IPS-20b (cell line): ENCODE results near the gene FITM1.
A peak's percentile ranks its signal among the peaks of the same experiment; 100 is the strongest.

Source experiments
- H3K27ac ChIP-seq: one replicate; pipeline ENCODE4 v1.5.1; 2013; ENCODE audit warnings: low read length
- H3K27me3 ChIP-seq: 2 replicates; pipeline ENCODE4 v1.6.1; 2013; ENCODE audit warnings: mild to moderate bottlenecking, low read length, inconsistent platforms; ENCODE audit not compliant: insufficient read depth
- H3K36me3 ChIP-seq: 2 replicates; pipeline ENCODE4 v1.6.1; 2013; ENCODE audit warnings: low read depth, mild to moderate bottlenecking, inconsistent platforms, low read length, moderate library complexity; ENCODE audit not compliant: insufficient read depth
- H3K4me1 ChIP-seq: 2 replicates; pipeline ENCODE4 v1.6.1; 2013; ENCODE audit warnings: mild to moderate bottlenecking, control low read depth, inconsistent platforms, low read length, moderate library complexity; ENCODE audit not compliant: insufficient read depth
- H3K4me3 ChIP-seq: 2 replicates; pipeline ENCODE4 v1.5.1; 2013; ENCODE audit warnings: mild to moderate bottlenecking, low read length, inconsistent platforms
- H3K9ac ChIP-seq: 2 replicates; pipeline ENCODE4 v1.6.1; 2013; ENCODE audit warnings: low read depth, mild to moderate bottlenecking, inconsistent platforms, low read length, moderate library complexity
- H3K9me3 ChIP-seq: 2 replicates; pipeline ENCODE4 v1.6.1; 2013; ENCODE audit warnings: mild to moderate bottlenecking, low read depth, low read length, inconsistent platforms; ENCODE audit not compliant: insufficient read depth

The FITM1 gene

GRCh38 chr14:24146978-24147760 is 16.7 kb downstream of the FITM1 start, which contains the start of gene RNF31:
TSS of gene RNF31 (plus strand) at chr14:24147498. CDS start at chr14:24147699, 201 bp downstream.
- peaks cover 13% of the 10 kb centered on the region for H3K4me1 ChIP-seq
- peak within 1 kb of the TSS; percentile 53 for H3K27ac ChIP-seq
- peak within 1 kb of the TSS; percentile 97 for H3K4me3 ChIP-seq
- H3K9me3 ChIP-seq, result no peaks in the 10 kb centered on the region
- H3K27me3 ChIP-seq, result no peaks in the 10 kb centered on the region
- H3K9ac ChIP-seq, result peak within 1 kb of the TSS; percentile 94
- H3K36me3 ChIP-seq, result peaks cover 56% of the 10 kb centered on the region

GRCh38 chr14:24147761-24148428 is 17.4 kb downstream of the FITM1 start:
- Histone ChIP-seq H3K36me3 (peaks cover 62% of the 10 kb centered on the region), H3K27ac (peak overlapping the region; percentile 29), H3K9ac (peak overlapping the region; percentile 79)

GRCh38 chr14:24149302-24149969 is 19.0 kb downstream of the FITM1 start:
- H3K27me3 ChIP-seq, result no peaks in the 10 kb centered on the region
- H3K4me1 ChIP-seq, result peaks cover 13% of the 10 kb centered on the region
- H3K4me3 ChIP-seq, result no peak overlapping the region
- H3K9ac ChIP-seq, result no peak overlapping the region
- H3K36me3 ChIP-seq, result peaks cover 52% of the 10 kb centered on the region
- no peaks in the 10 kb centered on the region for H3K9me3 ChIP-seq
- H3K27ac ChIP-seq, result no peak overlapping the region

More at GRCh38 chr14:24147761-24148428, 17.4 kb downstream of the FITM1 start:
- H3K27me3 ChIP-seq, result no peaks in the 10 kb centered on the region
- H3K9me3 ChIP-seq, result no peaks in the 10 kb centered on the region
- H3K4me3 ChIP-seq, result peak overlapping the region; percentile 79
- H3K4me1 ChIP-seq, result peaks cover 13% of the 10 kb centered on the region

DNA sequence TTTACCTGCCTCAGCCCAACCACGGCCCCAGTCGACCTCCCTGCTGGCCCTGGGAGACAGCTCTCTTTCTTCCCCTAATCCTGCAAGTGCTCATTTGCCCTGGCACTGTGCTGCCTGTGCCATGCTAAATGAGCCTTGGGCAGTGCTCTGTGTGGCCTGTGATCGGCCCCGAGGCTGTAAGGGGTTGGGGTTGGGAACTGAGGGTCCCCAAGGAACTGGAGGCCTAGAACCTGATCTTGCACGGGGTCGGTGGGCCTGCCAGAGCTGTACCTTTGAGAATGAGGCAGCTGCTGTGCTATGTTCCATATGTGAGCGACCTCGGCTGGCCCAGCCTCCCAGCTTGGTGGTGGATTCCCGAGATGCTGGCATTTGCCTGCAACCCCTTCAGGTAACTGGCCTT is 19.6 kb downstream of the FITM1 start:
- no peak overlapping the region for H3K27ac ChIP-seq
- H3K9me3 ChIP-seq, result no peaks in the 10 kb centered on the region
- H3K27me3 ChIP-seq, result no peaks in the 10 kb centered on the region
- H3K9ac ChIP-seq, result no peak overlapping the region
- H3K4me1 ChIP-seq, result peaks cover 13% of the 10 kb centered on the region
- H3K4me3 ChIP-seq, result no peak overlapping the region
- peaks cover 52% of the 10 kb centered on the region for H3K36me3 ChIP-seq

DNA sequence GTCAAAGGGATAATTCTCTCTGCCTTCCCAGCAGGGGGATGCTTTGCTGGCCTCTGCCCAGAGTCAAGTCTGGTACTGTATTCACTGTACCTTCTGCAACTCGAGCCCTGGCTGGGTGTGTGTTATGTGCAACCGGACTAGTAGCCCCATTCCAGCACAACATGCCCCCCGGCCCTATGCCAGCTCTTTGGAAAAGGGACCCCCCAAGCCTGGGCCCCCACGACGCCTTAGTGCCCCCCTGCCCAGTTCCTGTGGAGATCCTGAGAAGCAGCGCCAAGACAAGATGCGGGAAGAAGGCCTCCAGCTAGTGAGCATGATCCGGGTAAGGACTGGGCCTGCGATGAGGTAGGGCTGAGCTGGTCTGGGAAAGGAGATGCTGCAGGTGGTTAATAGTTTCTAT is 20.1 kb downstream of the FITM1 start:
- H3K4me1 ChIP-seq, result peaks cover 12% of the 10 kb centered on the region
- H3K27me3 ChIP-seq, result no peaks in the 10 kb centered on the region
- H3K9me3 ChIP-seq, result no peaks in the 10 kb centered on the region
- no peak overlapping the region for H3K4me3 ChIP-seq
- H3K9ac ChIP-seq, result no peak overlapping the region
- no peak overlapping the region for H3K27ac ChIP-seq
- peaks cover 57% of the 10 kb centered on the region for H3K36me3 ChIP-seq

DNA sequence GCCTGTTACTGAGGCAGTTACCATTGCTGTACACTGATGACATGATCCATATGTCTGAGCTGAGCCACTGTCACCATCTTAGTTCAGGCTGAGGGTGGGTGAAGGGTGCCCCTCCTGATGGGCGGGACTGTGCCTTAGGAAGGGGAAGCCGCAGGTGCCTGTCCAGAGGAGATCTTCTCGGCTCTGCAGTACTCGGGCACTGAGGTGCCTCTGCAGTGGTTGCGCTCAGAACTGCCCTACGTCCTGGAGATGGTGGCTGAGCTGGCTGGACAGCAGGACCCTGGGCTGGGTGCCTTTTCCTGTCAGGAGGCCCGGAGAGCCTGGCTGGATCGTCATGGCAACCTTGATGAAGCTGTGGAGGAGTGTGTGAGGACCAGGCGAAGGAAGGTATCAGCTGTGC is 20.5 kb downstream of the FITM1 start:
- no peak overlapping the region for H3K4me3 ChIP-seq
- no peak overlapping the region for H3K27ac ChIP-seq
- peaks cover 8% of the 10 kb centered on the region for H3K4me1 ChIP-seq
- no peaks in the 10 kb centered on the region for H3K9me3 ChIP-seq
- H3K36me3 ChIP-seq, result peaks cover 61% of the 10 kb centered on the region
- H3K9ac ChIP-seq, result no peak overlapping the region
- no peaks in the 10 kb centered on the region for H3K27me3 ChIP-seq

DNA sequence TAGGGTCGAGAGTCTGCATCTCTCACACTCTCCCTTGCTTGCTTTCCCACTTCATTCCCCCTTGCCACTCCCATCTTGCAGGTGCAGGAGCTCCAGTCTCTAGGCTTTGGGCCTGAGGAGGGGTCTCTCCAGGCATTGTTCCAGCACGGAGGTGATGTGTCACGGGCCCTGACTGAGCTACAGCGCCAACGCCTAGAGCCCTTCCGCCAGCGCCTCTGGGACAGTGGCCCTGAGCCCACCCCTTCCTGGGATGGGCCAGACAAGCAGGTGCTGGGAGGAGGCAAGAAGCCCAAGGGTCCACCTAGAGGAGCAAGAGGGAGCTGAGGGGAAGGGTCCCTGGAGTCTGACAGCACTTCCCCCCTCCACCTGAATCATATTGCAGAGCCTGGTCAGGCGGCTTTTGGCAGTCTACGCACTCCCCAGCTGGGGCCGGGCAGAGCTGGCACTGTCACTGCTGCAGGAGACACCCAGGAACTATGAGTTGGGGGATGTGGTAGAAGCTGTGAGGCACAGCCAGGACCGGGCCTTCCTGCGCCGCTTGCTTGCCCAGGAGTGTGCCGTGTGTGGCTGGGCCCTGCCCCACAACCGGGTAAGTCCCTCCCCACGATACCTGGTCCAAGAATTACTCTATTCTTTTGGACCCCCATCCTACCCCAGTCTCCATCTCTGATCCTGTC is 21.1 kb downstream of the FITM1 start:
- no peak overlapping the region for H3K27ac ChIP-seq
- H3K27me3 ChIP-seq, result no peaks in the 10 kb centered on the region
- no peaks in the 10 kb centered on the region for H3K9me3 ChIP-seq
- peaks cover 67% of the 10 kb centered on the region for H3K36me3 ChIP-seq
- peaks cover 8% of the 10 kb centered on the region for H3K4me1 ChIP-seq
- no peak overlapping the region for H3K9ac ChIP-seq
- no peak overlapping the region for H3K4me3 ChIP-seq

- Histone ChIP-seq H3K36me3 (peaks cover 79% of the 10 kb centered on the region), H3K27ac (no peak overlapping the region), H3K9ac (no peak overlapping the region), H3K4me1 (no peaks in the 10 kb centered on the region), H3K9me3 (no peaks in the 10 kb centered on the region), H3K27me3 (no peaks in the 10 kb centered on the region), H3K4me3 (no peak overlapping the region)
These were observed 24.6 kb downstream of the FITM1 start for GRCh38 chr14:24155100-24155499.

DNA sequence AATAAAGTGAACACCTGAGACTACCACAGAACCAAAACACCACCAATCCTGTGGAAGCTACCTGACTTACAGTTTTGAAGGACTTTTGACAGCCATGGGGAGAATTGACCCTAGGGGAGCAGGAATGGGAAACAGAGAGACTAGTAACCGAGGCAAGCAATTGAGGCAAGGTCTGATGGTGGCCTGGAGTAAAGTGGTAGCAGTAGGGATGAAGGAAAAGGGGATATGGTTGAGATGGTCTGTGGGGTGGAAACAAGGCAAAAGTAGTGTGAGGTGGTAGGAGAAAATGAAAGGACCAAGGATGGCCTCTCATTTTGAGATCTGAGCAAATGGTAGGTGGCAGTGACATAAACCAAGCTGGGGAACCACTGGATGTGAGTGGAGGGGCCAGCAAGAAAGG is 26.4 kb downstream of the FITM1 start:
- no peak overlapping the region for H3K27ac ChIP-seq
- no peaks in the 10 kb centered on the region for H3K27me3 ChIP-seq
- H3K4me1 ChIP-seq, result peaks cover 7% of the 10 kb centered on the region; the same call in 1 of the 2 replicates
- H3K4me3 ChIP-seq, result no peak overlapping the region
- H3K9ac ChIP-seq, result no peak overlapping the region
- H3K36me3 ChIP-seq, result peaks cover 70% of the 10 kb centered on the region
- no peaks in the 10 kb centered on the region for H3K9me3 ChIP-seq

GRCh38 chr14:24157331-24157730 is 26.9 kb downstream of the FITM1 start:
- H3K9ac ChIP-seq, result no peak overlapping the region
- peaks cover 7% of the 10 kb centered on the region; the same call in 1 of the 2 replicates for H3K4me1 ChIP-seq
- no peak overlapping the region for H3K27ac ChIP-seq
- H3K27me3 ChIP-seq, result no peaks in the 10 kb centered on the region
- H3K36me3 ChIP-seq, result peaks cover 66% of the 10 kb centered on the region
- H3K4me3 ChIP-seq, result no peak overlapping the region
- no peaks in the 10 kb centered on the region for H3K9me3 ChIP-seq

DNA sequence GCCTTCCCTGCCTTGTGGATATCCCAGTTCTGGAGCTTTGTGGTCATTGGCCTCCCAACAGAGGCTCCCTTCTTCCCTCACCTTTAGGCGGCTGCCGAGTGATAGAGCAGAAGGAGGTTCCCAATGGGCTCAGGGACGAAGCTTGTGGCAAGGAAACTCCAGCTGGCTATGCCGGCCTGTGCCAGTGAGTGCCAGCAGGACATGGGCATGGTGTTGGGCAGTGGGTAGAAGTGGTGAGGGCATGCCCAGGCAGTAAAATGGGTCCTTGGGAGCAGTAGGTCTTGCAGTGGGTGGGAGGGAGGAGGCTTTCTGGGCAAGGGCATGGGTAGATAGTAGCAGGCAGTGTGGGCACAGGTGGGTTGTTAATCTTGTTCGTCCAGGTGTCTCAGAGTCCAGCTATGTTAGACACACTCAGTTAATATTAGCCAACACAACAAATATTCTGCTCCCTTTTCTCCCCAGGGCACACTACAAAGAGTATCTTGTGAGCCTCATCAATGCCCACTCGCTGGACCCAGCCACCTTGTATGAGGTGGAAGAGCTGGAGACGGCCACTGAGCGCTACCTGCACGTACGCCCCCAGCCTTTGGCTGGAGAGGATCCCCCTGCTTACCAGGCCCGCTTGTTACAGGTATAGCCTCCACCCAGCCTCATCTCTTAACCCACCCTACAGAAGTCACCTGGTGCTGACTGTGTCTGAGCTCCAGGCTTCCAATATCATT is 29.5 kb downstream of the FITM1 start:
- Histone ChIP-seq H3K9ac (no peak overlapping the region), H3K4me3 (no peak overlapping the region), H3K27me3 (no peaks in the 10 kb centered on the region), H3K27ac (no peak overlapping the region), H3K36me3 (peaks cover 70% of the 10 kb centered on the region), H3K9me3 (no peaks in the 10 kb centered on the region), H3K4me1 (peaks cover 7% of the 10 kb centered on the region; the same call in 1 of the 2 replicates)
